K562 (cell line): ENCODE data around the gene DNM1. TPM values are rescaled to one million over a fixed set of nuclear protein-coding genes. Genes with fewer than 3 reads are reported as not detected.
A peak's percentile ranks its signal among the peaks of the same experiment; 100 is the strongest.

Source experiments
- ATAC-seq: fragments of 200-7000 bp; cut with Tn5 transposase; 3 replicates; pipeline ENCODE4 v1.9.1; 2020; ENCODE audit warnings: moderate library complexity
- BruUV-seq: library from RNA; stranded (reverse); fragments of 400-500 nt; replicated peaks from 2 replicates; lab custom pipeline; 2021; lab: Mats Ljungman, UMichigan
- CTCF ChIA-PET: fragments of 300-600 bp; formaldehyde crosslinking; extraction: SDS; loops from one replicate; lab custom pipeline; 2021; ENCODE audit warnings: low intra/inter-chr PET ratio; lab: Yijun Ruan, JAX
- POLR2A ChIA-PET: fragments of 300-600, 350-650 bp; sonication (Branson Sonifier 250); formaldehyde crosslinking; extraction: SDS; loops from one replicate; lab custom pipeline; 2021; ENCODE audit warnings: antibody characterized with exemption, inconsistent platforms; lab: Yijun Ruan, JAX
- DNase-seq, 4 experiments: peaks; one replicate each; pipeline versions ENCODE4 v3.0.0 to v3.0.0-alpha.2; 2011 to 2018; ENCODE audit warnings: low spot score in 3 of 4, mixed read lengths in 3 of 4; ENCODE audit errors: extremely low read depth in 1 of 4
- FAIRE-seq: peaks from 2 replicates; lab custom pipeline; 2011; peaks lifted over from hg19 to GRCh38; lab: Jason Lieb, UNC
- H2AFZ ChIP-seq: 2 replicates; pipeline ENCODE4 v1.6.0; 2011; ENCODE audit warnings: low read depth, low read length, control low read depth, inconsistent platforms
- H3K27ac ChIP-seq: fragments of 200-600 bp; 3 replicates; pipeline ENCODE4 v1.8.0; 2011; ENCODE audit warnings: low read depth, mild to moderate bottlenecking, control low read depth, inconsistent platforms, low read length, moderate library complexity, mixed read lengths; ENCODE audit errors: extremely low read depth
- H3K27me3 ChIP-seq, 2 experiments: fragments of 300-600 bp in 1 of 2; 2 replicates in 1 of 2; 3 replicates in 1 of 2; pipeline versions ENCODE4 v1.6.0 to v1.8.0; 2011; ENCODE audit warnings: inconsistent platforms in 2 of 2, low read length in 2 of 2, mild to moderate bottlenecking in 1 of 2, mixed read lengths in 1 of 2, moderate library complexity in 1 of 2; ENCODE audit not compliant: control insufficient read depth in 2 of 2, insufficient read depth in 2 of 2
- H3K36me3 ChIP-seq: fragments of 300-600 bp; 3 replicates; pipeline ENCODE4 v1.8.0; 2011; ENCODE audit warnings: mild to moderate bottlenecking, low read length, inconsistent platforms; ENCODE audit not compliant: control insufficient read depth, insufficient read depth
- H3K4me1 ChIP-seq, 2 experiments: fragments of 200-600 bp in 1 of 2; replicated peaks in 1 of 2; 2 replicates in 1 of 2; 3 replicates in 1 of 2; pipeline versions ENCODE4 v1.5.1 to v1.8.0; 2011; ENCODE audit warnings: inconsistent platforms in 2 of 2, low read length in 2 of 2, mild to moderate bottlenecking in 1 of 2, mixed read lengths in 1 of 2, moderate library complexity in 1 of 2; ENCODE audit not compliant: control insufficient read depth in 2 of 2, insufficient read depth in 2 of 2
- H3K4me2 ChIP-seq: 2 replicates; pipeline ENCODE4 v1.6.1; 2011; ENCODE audit warnings: low read length, control low read depth, inconsistent platforms, mixed read lengths; ENCODE audit not compliant: insufficient read depth
- H3K4me3 ChIP-seq: fragments of 200-600 bp; sonication (generic), shearing (Covaris generic); 2 replicates; pipeline ENCODE4 v1.5.1; 2016; ENCODE audit warnings: control low read depth, inconsistent platforms
- H3K79me2 ChIP-seq: fragments of 200-600 bp; 3 replicates; pipeline ENCODE4 v1.8.0; 2011; ENCODE audit warnings: low read length, inconsistent platforms; ENCODE audit not compliant: control insufficient read depth, insufficient read depth
- H3K9ac ChIP-seq, 2 experiments: 2 replicates each; pipeline versions ENCODE4 v1.6.0 to v1.6.1; 2011; ENCODE audit warnings: low read depth in 2 of 2, low read length in 2 of 2, control low read depth in 1 of 2, inconsistent platforms in 1 of 2, mild to moderate bottlenecking in 1 of 2, mixed read lengths in 1 of 2; ENCODE audit not compliant: insufficient read depth in 1 of 2
- H3K9me1 ChIP-seq: one replicate; pipeline ENCODE4 v1.6.0; 2011; ENCODE audit warnings: inconsistent platforms, mild to moderate bottlenecking, low read length, moderate library complexity; ENCODE audit not compliant: control insufficient read depth, insufficient read depth
- H3K9me3 ChIP-seq: replicated peaks from 2 replicates; pipeline ENCODE4 v1.5.1; 2011; ENCODE audit warnings: low read depth, low read length, inconsistent platforms; ENCODE audit not compliant: control insufficient read depth, insufficient read depth
- H4K20me1 ChIP-seq: replicated peaks from 2 replicates; pipeline ENCODE4 v1.6.1; 2011; ENCODE audit warnings: low read length, inconsistent platforms, mixed read lengths; ENCODE audit not compliant: control insufficient read depth, insufficient read depth
- CBX3 ChIP-seq, 2 experiments: IDR thresholded peaks; 1 replicate in 1 of 2; 2 replicates in 1 of 2; pipeline ENCODE4 v1.6.1; 2012; ENCODE audit warnings: inconsistent platforms in 2 of 2, low read length in 2 of 2, borderline replicate concordance in 1 of 2, control low read depth in 1 of 2
- CBX5 ChIP-seq: IDR thresholded peaks from 2 replicates; pipeline ENCODE4 v1.6.1; 2014; ENCODE audit warnings: low read depth, borderline replicate concordance
- CHD2 ChIP-seq: IDR thresholded peaks from 2 replicates; pipeline ENCODE4 v1.6.1; 2011; ENCODE audit warnings: low read depth, low read length
- E2F3 ChIP-seq: fragments of 250-450 bp; sonication (Bioruptor Pico); IDR thresholded peaks from 2 replicates; pipeline ENCODE4 v1.4.0; 2020; ENCODE audit warnings: mild to moderate bottlenecking
- NR2F6 ChIP-seq: fragments of 450-650 bp; formaldehyde crosslinking; IDR thresholded peaks from 2 replicates; pipeline ENCODE4 v1.4.0; 2020; ENCODE audit warnings: mild to moderate bottlenecking
- RAD21 ChIP-seq, 2 experiments: fragments of 250-450 bp in 1 of 2; fragments of 450-650 bp in 1 of 2; sonication (Bioruptor Pico) in 1 of 2; formaldehyde crosslinking in 1 of 2; IDR thresholded peaks in 1 of 2; conservative IDR thresholded peaks in 1 of 2; 2 replicates each; pipeline versions ENCODE4 v1.4.0 to v1.8.0; 2020 to 2022; ENCODE audit warnings: mild to moderate bottlenecking in 2 of 2, moderate library complexity in 1 of 2
- RBM34 ChIP-seq: fragments of 200-400 bp; formaldehyde crosslinking; IDR thresholded peaks from 2 replicates; pipeline ENCODE4 v1.6.1; 2018; ENCODE audit warnings: low read length, borderline replicate concordance; ENCODE audit not compliant: insufficient read depth
- SAP30 ChIP-seq: fragments of 200-600 bp; sonication (generic); IDR thresholded peaks from 2 replicates; pipeline ENCODE4 v1.6.1; 2012; ENCODE audit warnings: borderline replicate concordance, low read depth, mild to moderate bottlenecking, moderate library complexity, low read length, control low read depth, inconsistent platforms; ENCODE audit not compliant: insufficient read depth, poor library complexity, severe bottlenecking
- SIRT6 ChIP-seq: IDR thresholded peaks from one replicate; pipeline ENCODE4 v1.6.1; 2012; ENCODE audit warnings: low read depth, mild to moderate bottlenecking, control low read depth, inconsistent platforms, low read length, moderate library complexity
- TSC22D4 ChIP-seq: fragments of 450-650 bp; IDR thresholded peaks from 2 replicates; pipeline ENCODE4 v1.6.1; 2016; ENCODE audit warnings: missing genetic modification characterization, missing biosample characterization, control low read depth
- U2AF2 ChIP-seq: fragments of 200-400 bp; formaldehyde crosslinking; optimal IDR thresholded peaks from 2 replicates; pipeline ENCODE3; 2017; ENCODE audit warnings: low read depth, mild to moderate bottlenecking, low read length
- XRCC5 ChIP-seq: fragments of 200-400 bp; formaldehyde crosslinking; IDR thresholded peaks from 2 replicates; pipeline ENCODE4 v1.6.1; 2017; ENCODE audit warnings: low read depth, mild to moderate bottlenecking, low read length
- ZNF239 ChIP-seq: fragments of 250-450 bp; sonication (Bioruptor Pico); IDR thresholded peaks from 2 replicates; pipeline ENCODE4 v1.4.0; 2020; ENCODE audit warnings: mild to moderate bottlenecking
- ZNF584 ChIP-seq: fragments of 200-800 bp; sonication (Bioruptor generic); IDR thresholded peaks from 2 replicates; pipeline ENCODE4 v1.6.1; 2016; ENCODE audit warnings: low read depth, mild to moderate bottlenecking, missing genetic modification characterization, missing compliant biosample characterization
- ZNF77 ChIP-seq: fragments of 250-450 bp; sonication (Bioruptor Pico); IDR thresholded peaks from 2 replicates; pipeline ENCODE4 v1.5.0; 2020
- WGBS: fragments of 100-300 bp; shearing (Covaris generic); methylation state at CpG from one replicate; pipeline ENCODE4 v1.1.6; 2016; ENCODE audit warnings: low coverage, mixed read lengths; ENCODE audit not compliant: insufficient coverage; ENCODE audit errors: missing lambda C conversion rate; 5-methylcytosine and 5-hydroxymethylcytosine counted together
- in situ Hi-C: fragments of 300-500 bp; cut with MboI; formaldehyde crosslinking; loops from 4 replicates; pipeline ENCODE4 v1.15.0; 2018; ENCODE audit warnings: inconsistent platforms, mixed read lengths
- intact Hi-C: fragments of 100-400 bp; cut with micrococcal nuclease; formaldehyde crosslinking; loops from 2 replicates; pipeline ENCODE4 v1.14.2; 2022
- polyA plus RNA-seq, 8 experiments: library from polyadenylated mRNA; depleted of rRNA in 4 of 8; stranded (reverse) in 5 of 8; unstranded in 3 of 8; fragments of >200 nt; fragmentation: Nextera tagmentation in 2 of 8; fragmentation: Illumina TruSeq in 1 of 8; extraction: Ambion mirVana in 2 of 8; extraction: Trizol in 1 of 8; gene quantifications; 2 replicates each; pipeline versions ENCODE4 v1.2.1 to v1.2.3, GENCODE V29; 2011 to 2014; ENCODE audit warnings: inconsistent platforms in 1 of 8, missing spikeins in 1 of 8
- total RNA-seq, 7 experiments: library from RNA; depleted of rRNA in 6 of 7; stranded (reverse); fragments of >200 nt in 6 of 7; fragmentation: Illumina TruSeq in 2 of 7; extraction: Trizol in 2 of 7; gene quantifications; 2 replicates each; pipeline versions ENCODE4 v1.2.1 to v1.2.3, GENCODE V29; 2011 to 2021; ENCODE audit warnings: low replicate concordance in 1 of 7
- TF ChIP-seq, protein P1 (sequence below), 3 experiments: IDR thresholded peaks in 2 of 3; conservative IDR thresholded peaks in 1 of 3; 2 replicates each; pipeline ENCODE4 v1.5.1; 2011 to 2012; ENCODE audit warnings: low read length in 3 of 3, mild to moderate bottlenecking in 3 of 3, control low read depth in 2 of 3, improper control_type of control experiment in 1 of 3, inconsistent platforms in 1 of 3, low read depth in 1 of 3, mixed read lengths in 1 of 3, moderate library complexity in 1 of 3; ENCODE audit not compliant: insufficient read depth in 2 of 3
- TF ChIP-seq, protein P2 (sequence below): fragments of 250-450 bp; sonication (Bioruptor Pico); IDR thresholded peaks from 2 replicates; pipeline ENCODE4 v1.9.0; 2021; ENCODE audit warnings: mild to moderate bottlenecking
- TF ChIP-seq, protein P3 (sequence below): fragments of 450-650 bp; IDR thresholded peaks from 2 replicates; pipeline ENCODE4 v1.6.1; 2016; ENCODE audit warnings: missing biosample characterization, missing genetic modification characterization
- TF ChIP-seq, protein P4 (sequence below): fragments of 450-650 bp; conservative IDR thresholded peaks from 2 replicates; pipeline ENCODE4 v1.6.1; 2016; ENCODE audit warnings: missing genetic modification characterization, low read depth, mild to moderate bottlenecking, control low read depth, missing compliant biosample characterization

DNM1 gene
- total and polyA plus RNA-seq, 9 of the 15 experiments (the other 6 are each of a cell fraction or from before 2014, with no cell fraction given), result 0.39 to 23.1 (median 9.1) TPM

DNA sequence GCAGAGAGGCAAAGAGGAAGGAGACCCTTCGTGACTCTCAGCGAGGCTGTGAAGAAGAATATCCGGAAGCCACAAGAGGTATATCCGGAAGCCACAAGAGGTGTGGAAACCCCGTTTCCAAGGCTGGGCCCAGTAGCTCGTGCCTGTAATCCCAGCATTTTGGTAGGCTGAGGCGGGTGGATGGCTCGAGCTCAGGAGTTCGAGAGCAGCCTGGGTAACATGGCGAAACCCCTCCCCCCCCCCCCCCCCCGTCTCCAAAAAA lies 43.7 kb upstream of the DNM1 start:
- Histone ChIP-seq H3K27ac (peak overlapping the region; percentile 90), H3K9me1 (no peaks in the 10 kb centered on the region), H4K20me1 (peaks cover 18% of the 10 kb centered on the region; the same call in 1 of the 2 replicates), H3K27me3 (no peaks in the 10 kb centered on the region), H2AFZ (peak overlapping the region; percentile 95), H3K9me3 (no peaks in the 10 kb centered on the region), H3K79me2 (peaks cover 27% of the 10 kb centered on the region), H3K36me3 (peaks cover 28% of the 10 kb centered on the region), H3K4me3 (peak overlapping the region; percentile 72), H3K4me1 (peaks cover 10 to 42% of the 10 kb centered on the region in 2 experiments), H3K9ac (peak overlapping the region; percentile 79 to 93), H3K4me2 (peak overlapping the region; percentile 91)
- in situ Hi-C loops (loop anchor here (5.0 kb wide), 1 partner anchor 1523 kb away; no protein-coding TSS in a partner anchor), intact Hi-C loops (no loop called here)
- ATAC-seq (peak; percentile 52), FAIRE-seq (no peak), DNase-seq (peak; percentile 69 to 85 (median 74))
- POLR2A ChIA-PET, result interaction anchor here (0.6 to 11.0 kb wide), 24 partner anchors 8 to 1497 kb away, joined by 3 to 155 read pairs (median 3); partner anchors contain the start of gene CIZ1
- TSS peak; percentile 98 for BruUV-seq
- CTCF ChIA-PET, result no interaction called here
- 2% methylated on average over 11 of the region's 11 CpGs for WGBS
- TF ChIP-seq CBX3 (IDR thresholded peaks at IDR 0.05; ENCODE audit: borderline replicate concordance in 1 of 2, low read length in 2 of 2) (peak in 1 of 2 experiments; percentile 91; a peak in 2 of 3 replicates), SAP30 (peak; percentile 56), ZNF584 (CRISPR knock-in tag) (no peak), CHD2 (peak; percentile 54; the same call in 1 of the 2 replicates), SIRT6 (no peak), NR2F6 (CRISPR knock-in tag) (no peak), RAD21 (CRISPR knock-in tag; conservative IDR thresholded peaks at IDR 0.05 in 1 of 2, IDR thresholded peaks at IDR 0.05 in 1 of 2) (no peak), U2AF2 (no peak), E2F3 (CRISPR knock-in tag) (no peak), CBX5 (no peak), RBM34 (no peak), ZNF77 (CRISPR knock-in tag) (no peak), XRCC5 (no peak), ZNF239 (peak; percentile 51), TSC22D4 (tag) (no peak)
- TF ChIP-seq, protein P1, sequence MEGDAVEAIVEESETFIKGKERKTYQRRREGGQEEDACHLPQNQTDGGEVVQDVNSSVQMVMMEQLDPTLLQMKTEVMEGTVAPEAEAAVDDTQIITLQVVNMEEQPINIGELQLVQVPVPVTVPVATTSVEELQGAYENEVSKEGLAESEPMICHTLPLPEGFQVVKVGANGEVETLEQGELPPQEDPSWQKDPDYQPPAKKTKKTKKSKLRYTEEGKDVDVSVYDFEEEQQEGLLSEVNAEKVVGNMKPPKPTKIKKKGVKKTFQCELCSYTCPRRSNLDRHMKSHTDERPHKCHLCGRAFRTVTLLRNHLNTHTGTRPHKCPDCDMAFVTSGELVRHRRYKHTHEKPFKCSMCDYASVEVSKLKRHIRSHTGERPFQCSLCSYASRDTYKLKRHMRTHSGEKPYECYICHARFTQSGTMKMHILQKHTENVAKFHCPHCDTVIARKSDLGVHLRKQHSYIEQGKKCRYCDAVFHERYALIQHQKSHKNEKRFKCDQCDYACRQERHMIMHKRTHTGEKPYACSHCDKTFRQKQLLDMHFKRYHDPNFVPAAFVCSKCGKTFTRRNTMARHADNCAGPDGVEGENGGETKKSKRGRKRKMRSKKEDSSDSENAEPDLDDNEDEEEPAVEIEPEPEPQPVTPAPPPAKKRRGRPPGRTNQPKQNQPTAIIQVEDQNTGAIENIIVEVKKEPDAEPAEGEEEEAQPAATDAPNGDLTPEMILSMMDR (IDR thresholded peaks at IDR 0.05 in 2 of 3, conservative IDR thresholded peaks at IDR 0.05 in 1 of 3; ENCODE audit: insufficient read depth in 2 of 3, low read depth in 1 of 3, low read length in 3 of 3), result no peak
- TF ChIP-seq, protein P2, sequence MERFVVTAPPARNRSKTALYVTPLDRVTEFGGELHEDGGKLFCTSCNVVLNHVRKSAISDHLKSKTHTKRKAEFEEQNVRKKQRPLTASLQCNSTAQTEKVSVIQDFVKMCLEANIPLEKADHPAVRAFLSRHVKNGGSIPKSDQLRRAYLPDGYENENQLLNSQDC, result no peak
- TF ChIP-seq, protein P3, sequence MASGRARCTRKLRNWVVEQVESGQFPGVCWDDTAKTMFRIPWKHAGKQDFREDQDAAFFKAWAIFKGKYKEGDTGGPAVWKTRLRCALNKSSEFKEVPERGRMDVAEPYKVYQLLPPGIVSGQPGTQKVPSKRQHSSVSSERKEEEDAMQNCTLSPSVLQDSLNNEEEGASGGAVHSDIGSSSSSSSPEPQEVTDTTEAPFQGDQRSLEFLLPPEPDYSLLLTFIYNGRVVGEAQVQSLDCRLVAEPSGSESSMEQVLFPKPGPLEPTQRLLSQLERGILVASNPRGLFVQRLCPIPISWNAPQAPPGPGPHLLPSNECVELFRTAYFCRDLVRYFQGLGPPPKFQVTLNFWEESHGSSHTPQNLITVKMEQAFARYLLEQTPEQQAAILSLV (tag), result no peak
- TF ChIP-seq, protein P4, sequence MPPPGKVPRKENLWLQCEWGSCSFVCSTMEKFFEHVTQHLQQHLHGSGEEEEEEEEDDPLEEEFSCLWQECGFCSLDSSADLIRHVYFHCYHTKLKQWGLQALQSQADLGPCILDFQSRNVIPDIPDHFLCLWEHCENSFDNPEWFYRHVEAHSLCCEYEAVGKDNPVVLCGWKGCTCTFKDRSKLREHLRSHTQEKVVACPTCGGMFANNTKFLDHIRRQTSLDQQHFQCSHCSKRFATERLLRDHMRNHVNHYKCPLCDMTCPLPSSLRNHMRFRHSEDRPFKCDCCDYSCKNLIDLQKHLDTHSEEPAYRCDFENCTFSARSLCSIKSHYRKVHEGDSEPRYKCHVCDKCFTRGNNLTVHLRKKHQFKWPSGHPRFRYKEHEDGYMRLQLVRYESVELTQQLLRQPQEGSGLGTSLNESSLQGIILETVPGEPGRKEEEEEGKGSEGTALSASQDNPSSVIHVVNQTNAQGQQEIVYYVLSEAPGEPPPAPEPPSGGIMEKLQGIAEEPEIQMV (tag), result 0 out of 2 replicates have a peak, but pooled peaks have one; percentile 39
